Measurements from ENCODE around the gene GPHN.

The GPHN gene

DNA sequence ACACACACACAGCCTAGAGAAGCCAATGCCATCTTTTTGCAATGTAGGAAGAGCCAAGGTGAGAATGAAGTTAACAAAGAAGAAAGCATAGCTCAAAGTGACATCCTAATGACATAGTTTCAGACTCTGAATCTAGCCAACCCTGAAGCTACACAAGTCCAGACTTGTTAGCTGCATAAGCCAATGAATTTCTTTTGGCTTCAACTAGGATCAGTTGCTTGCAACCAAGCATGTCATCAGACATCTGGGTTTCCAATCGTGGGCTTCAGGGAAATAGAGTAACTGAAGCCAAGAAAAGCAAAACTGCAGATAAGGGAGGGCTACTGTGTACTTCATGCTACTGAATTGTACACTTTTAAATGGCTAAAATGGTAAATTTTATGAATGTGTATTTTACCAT is 4.4 kb upstream of the GPHN start:
- TF ChIP-seq, protein P1, sequence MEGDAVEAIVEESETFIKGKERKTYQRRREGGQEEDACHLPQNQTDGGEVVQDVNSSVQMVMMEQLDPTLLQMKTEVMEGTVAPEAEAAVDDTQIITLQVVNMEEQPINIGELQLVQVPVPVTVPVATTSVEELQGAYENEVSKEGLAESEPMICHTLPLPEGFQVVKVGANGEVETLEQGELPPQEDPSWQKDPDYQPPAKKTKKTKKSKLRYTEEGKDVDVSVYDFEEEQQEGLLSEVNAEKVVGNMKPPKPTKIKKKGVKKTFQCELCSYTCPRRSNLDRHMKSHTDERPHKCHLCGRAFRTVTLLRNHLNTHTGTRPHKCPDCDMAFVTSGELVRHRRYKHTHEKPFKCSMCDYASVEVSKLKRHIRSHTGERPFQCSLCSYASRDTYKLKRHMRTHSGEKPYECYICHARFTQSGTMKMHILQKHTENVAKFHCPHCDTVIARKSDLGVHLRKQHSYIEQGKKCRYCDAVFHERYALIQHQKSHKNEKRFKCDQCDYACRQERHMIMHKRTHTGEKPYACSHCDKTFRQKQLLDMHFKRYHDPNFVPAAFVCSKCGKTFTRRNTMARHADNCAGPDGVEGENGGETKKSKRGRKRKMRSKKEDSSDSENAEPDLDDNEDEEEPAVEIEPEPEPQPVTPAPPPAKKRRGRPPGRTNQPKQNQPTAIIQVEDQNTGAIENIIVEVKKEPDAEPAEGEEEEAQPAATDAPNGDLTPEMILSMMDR (IDR thresholded peaks at IDR 0.05) = no peak

DNA sequence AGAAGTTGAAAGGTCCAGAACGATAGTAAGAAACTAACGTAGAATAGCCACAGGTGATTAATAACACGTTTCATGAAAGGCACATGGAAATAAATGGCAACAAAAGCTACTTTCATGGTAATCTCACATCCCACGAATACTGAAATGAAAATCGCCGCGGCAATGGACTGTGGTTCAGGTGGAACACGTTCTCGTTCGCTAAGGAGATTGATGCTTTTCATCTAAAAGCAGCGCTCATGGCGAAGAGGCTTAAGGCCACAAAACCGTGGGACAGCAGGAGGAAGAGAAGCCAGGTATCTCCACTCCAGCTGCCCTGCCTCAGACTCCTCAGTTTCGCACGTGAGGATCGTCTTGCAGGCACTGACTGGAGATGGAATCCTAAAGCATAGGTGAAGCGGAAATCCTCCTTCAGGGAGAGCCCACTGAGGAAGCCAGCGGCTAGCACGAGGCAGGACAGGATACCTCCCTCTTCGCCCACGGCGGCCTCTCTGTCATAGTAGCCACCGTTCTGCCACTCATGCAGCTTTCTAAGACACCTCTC is 696 bp upstream of the GPHN start:
- TF ChIP-seq, protein P1 (IDR thresholded peaks at IDR 0.05) = no peak

GRCh38 chr14:66508547-66508845 is 549 bp downstream of the GPHN start:
- TF ChIP-seq, protein P1 (IDR thresholded peaks at IDR 0.05) = no peak

- TF ChIP-seq, protein P1 (IDR thresholded peaks at IDR 0.05) = no peak
Measured at GRCh38 chr14:66508846-66509621, 1.1 kb downstream of the GPHN start.

DNA sequence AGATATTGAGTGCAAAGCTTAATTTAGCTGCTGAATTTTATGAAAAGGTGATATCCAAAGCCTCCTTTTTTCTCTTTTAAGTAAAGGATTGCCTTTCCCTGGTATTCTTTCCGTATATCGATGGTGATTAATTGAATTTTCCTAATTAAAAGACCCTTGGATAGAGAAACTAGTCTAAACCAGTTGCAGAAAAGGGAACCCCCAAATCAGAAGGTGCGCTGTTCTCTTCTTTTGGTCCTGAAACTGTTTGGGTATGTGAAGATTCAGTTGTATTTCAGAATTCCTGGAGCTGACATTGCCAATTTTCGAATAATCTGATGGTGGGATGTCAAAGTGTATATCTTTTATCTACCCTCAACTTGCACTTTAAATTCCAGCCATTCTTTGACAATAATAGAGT is 1.9 kb downstream of the GPHN start:
- TF ChIP-seq, protein P1 (IDR thresholded peaks at IDR 0.05) = no peak

DNA sequence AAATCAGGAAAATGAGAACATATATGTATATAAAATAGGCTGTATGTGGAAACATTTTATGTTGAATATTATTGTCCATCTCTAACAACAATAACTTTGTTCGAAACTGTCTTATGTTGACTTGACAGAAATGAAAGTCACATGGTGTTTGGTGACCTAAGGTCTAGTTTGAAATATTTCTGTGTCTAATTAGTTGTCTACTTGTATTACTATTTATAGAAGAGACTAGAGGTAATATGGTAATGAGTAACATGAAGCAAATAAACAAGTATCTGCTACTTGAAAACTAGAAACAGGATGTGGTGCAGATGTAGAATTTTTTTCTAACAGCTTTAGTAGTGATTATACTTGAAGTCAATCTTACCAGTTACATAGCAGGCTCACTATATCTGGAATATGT is 3.9 kb downstream of the GPHN start:
- TF ChIP-seq, protein P1 (IDR thresholded peaks at IDR 0.05) = no peak

DNA sequence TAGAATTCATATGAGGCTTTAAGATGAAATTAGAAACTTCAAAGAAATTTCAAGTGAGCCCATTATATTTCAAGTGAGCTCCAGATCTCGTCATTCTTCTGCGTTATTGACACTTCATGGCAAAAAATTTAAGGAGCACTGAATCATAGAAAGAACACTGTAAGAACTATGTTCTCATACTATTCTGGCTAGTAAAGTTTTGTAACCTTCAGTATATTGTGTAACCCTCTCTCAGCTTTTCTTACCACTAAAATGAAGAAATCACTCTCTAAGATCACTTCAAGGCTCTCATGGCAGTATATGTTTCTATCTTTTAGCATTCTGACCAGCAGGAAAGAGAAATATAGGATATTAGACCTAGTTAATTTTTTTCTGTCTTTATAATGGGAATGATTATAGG is 6.3 kb downstream of the GPHN start:
- TF ChIP-seq, protein P1 (IDR thresholded peaks at IDR 0.05) = no peak
